Measurements from ENCODE around the gene KIRREL3. TPM values are rescaled to one million over a fixed set of nuclear protein-coding genes. Genes with fewer than 3 reads are reported as not detected.

The KIRREL3 gene
- total and polyA plus RNA-seq, 9 of the 15 experiments (the other 6 are each of a cell fraction or from before 2014, with no cell fraction given) = 0.04 to 0.10 TPM; not detected in 7

- no peaks in the 10 kb centered on the region for H4K20me1 ChIP-seq (replicated peaks; ENCODE audit: control insufficient read depth, insufficient read depth, low read length)
- no peaks in the 10 kb centered on the region for H3K9me3 ChIP-seq (replicated peaks; ENCODE audit: control insufficient read depth, insufficient read depth, low read depth, low read length)
- H3K79me2 ChIP-seq (ENCODE audit: control insufficient read depth, insufficient read depth, low read length) = no peaks in the 10 kb centered on the region
- DNase-seq (ENCODE audit: extremely low read depth in 1 of 4, low spot score in 3 of 4) (no peak), FAIRE-seq (no peak), ATAC-seq (no peak)
- intact Hi-C loops (cut with micrococcal nuclease) (no loop called here), in situ Hi-C loops (cut with MboI) (no loop called here)
- TF ChIP-seq, protein P1, sequence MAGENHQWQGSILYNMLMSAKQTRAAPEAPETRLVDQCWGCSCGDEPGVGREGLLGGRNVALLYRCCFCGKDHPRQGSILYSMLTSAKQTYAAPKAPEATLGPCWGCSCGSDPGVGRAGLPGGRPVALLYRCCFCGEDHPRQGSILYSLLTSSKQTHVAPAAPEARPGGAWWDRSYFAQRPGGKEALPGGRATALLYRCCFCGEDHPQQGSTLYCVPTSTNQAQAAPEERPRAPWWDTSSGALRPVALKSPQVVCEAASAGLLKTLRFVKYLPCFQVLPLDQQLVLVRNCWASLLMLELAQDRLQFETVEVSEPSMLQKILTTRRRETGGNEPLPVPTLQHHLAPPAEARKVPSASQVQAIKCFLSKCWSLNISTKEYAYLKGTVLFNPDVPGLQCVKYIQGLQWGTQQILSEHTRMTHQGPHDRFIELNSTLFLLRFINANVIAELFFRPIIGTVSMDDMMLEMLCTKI (IDR thresholded peaks at IDR 0.05; ENCODE audit: partially characterized antibody) = no peak
- H3K4me3 ChIP-seq = no peak overlapping the region
- WGBS (ENCODE audit: insufficient coverage, low coverage, missing lambda C conversion rate) = 1% methylated on average over 5 of the region's 5 CpGs
- no peaks in the 10 kb centered on the region for H3K27me3 ChIP-seq (ENCODE audit: control insufficient read depth in 2 of 2, insufficient read depth in 2 of 2, low read length in 2 of 2)
- no TSS peak for BruUV-seq (replicated peaks)
- no peak overlapping the region for H3K27ac ChIP-seq (ENCODE audit: extremely low read depth, low read depth, low read length)
- H3K9ac ChIP-seq (ENCODE audit: insufficient read depth in 1 of 2, low read depth in 2 of 2, low read length in 2 of 2) = no peak overlapping the region
- H2AFZ ChIP-seq (ENCODE audit: low read depth, low read length) = no peak overlapping the region
- CTCF ChIA-PET (ENCODE audit: low intra/inter-chr PET ratio) = no interaction called here
- no peak overlapping the region for H3K4me2 ChIP-seq (ENCODE audit: insufficient read depth, low read length)
- H3K9me1 ChIP-seq (ENCODE audit: control insufficient read depth, insufficient read depth, low read length) = no peaks in the 10 kb centered on the region
- POLR2A ChIA-PET = no interaction called here
- no peaks in the 10 kb centered on the region for H3K36me3 ChIP-seq (ENCODE audit: control insufficient read depth, insufficient read depth, low read length)
- no peaks in the 10 kb centered on the region for H3K4me1 ChIP-seq (replicated peaks in 1 of 2; ENCODE audit: control insufficient read depth in 2 of 2, insufficient read depth in 2 of 2, low read length in 2 of 2)
These were observed 331.2 kb downstream of the KIRREL3 start for GRCh38 chr11:126669416-126669815.

DNA sequence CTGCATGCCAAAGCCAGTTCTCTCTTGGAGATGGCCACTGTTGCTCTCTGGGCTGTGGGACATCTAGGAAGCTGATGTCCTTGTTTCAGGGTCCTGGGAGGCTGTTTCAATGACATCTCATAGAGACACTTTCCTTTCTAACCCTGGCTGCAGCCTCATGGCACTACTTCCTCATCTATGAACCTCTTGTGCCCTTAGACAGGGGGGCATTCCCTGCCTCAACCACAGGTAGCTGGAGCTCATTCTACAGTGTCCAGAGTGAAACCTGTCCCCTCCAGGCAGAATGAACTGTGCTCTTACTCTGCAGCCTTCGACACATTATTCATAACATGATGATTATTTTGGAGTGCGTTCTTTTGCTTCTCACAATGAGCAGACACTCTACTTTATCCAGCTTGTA, 335.9 kb downstream of the KIRREL3 start:
- ATAC-seq (no peak), DNase-seq (ENCODE audit: extremely low read depth in 1 of 4, low spot score in 3 of 4) (no peak), FAIRE-seq (no peak)
- Histone ChIP-seq H3K9ac (ENCODE audit: insufficient read depth in 1 of 2, low read depth in 2 of 2, low read length in 2 of 2) (no peak overlapping the region), H3K4me1 (replicated peaks in 1 of 2; ENCODE audit: control insufficient read depth in 2 of 2, insufficient read depth in 2 of 2, low read length in 2 of 2) (no peaks in the 10 kb centered on the region), H3K36me3 (ENCODE audit: control insufficient read depth, insufficient read depth, low read length) (no peaks in the 10 kb centered on the region), H4K20me1 (replicated peaks; ENCODE audit: control insufficient read depth, insufficient read depth, low read length) (no peaks in the 10 kb centered on the region; the same call in 1 of the 2 replicates), H3K9me3 (replicated peaks; ENCODE audit: control insufficient read depth, insufficient read depth, low read depth, low read length) (no peaks in the 10 kb centered on the region), H2AFZ (ENCODE audit: low read depth, low read length) (no peak overlapping the region), H3K9me1 (ENCODE audit: control insufficient read depth, insufficient read depth, low read length) (no peaks in the 10 kb centered on the region), H3K27me3 (ENCODE audit: control insufficient read depth in 2 of 2, insufficient read depth in 2 of 2, low read length in 2 of 2) (no peaks in the 10 kb centered on the region), H3K4me2 (ENCODE audit: insufficient read depth, low read length) (no peak overlapping the region), H3K27ac (ENCODE audit: extremely low read depth, low read depth, low read length) (no peak overlapping the region), H3K79me2 (ENCODE audit: control insufficient read depth, insufficient read depth, low read length) (no peaks in the 10 kb centered on the region), H3K4me3 (no peak overlapping the region)
- WGBS (ENCODE audit: insufficient coverage, low coverage, missing lambda C conversion rate) = 0% methylated on average over 2 of the region's 2 CpGs
- ChIA-PET POLR2A (no interaction called here), CTCF (ENCODE audit: low intra/inter-chr PET ratio) (no interaction called here)
- intact Hi-C loops (cut with micrococcal nuclease) (no loop called here), in situ Hi-C loops (cut with MboI) (no loop called here)
- BruUV-seq (replicated peaks) = no TSS peak
- no peak for TF ChIP-seq E2F8 (IDR thresholded peaks at IDR 0.05; ENCODE audit: low read depth, partially characterized antibody)
- TF ChIP-seq MEIS2 (IDR thresholded peaks at IDR 0.05; ENCODE audit: partially characterized antibody) = no peak
- no peak for TF ChIP-seq NELFE (IDR thresholded peaks at IDR 0.05; ENCODE audit: insufficient read depth, insufficient read length)
- no peak for TF ChIP-seq KLF1 (tag; IDR thresholded peaks at IDR 0.05)
- no peak for TF ChIP-seq DMBX1 (CRISPR knock-in tag; IDR thresholded peaks at IDR 0.05; ENCODE audit: borderline replicate concordance)
- no peak for TF ChIP-seq PTRF (tag; IDR thresholded peaks at IDR 0.05)
- no peak for TF ChIP-seq ZNF766 (CRISPR knock-in tag; conservative IDR thresholded peaks at IDR 0.05)
- TF ChIP-seq POLR3G (IDR thresholded peaks at IDR 0.05; ENCODE audit: extremely low read depth, insufficient read length, insufficient replicate concordance) = no peak
- TF ChIP-seq, protein P2, sequence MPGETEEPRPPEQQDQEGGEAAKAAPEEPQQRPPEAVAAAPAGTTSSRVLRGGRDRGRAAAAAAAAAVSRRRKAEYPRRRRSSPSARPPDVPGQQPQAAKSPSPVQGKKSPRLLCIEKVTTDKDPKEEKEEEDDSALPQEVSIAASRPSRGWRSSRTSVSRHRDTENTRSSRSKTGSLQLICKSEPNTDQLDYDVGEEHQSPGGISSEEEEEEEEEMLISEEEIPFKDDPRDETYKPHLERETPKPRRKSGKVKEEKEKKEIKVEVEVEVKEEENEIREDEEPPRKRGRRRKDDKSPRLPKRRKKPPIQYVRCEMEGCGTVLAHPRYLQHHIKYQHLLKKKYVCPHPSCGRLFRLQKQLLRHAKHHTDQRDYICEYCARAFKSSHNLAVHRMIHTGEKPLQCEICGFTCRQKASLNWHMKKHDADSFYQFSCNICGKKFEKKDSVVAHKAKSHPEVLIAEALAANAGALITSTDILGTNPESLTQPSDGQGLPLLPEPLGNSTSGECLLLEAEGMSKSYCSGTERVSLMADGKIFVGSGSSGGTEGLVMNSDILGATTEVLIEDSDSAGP (CRISPR knock-in tag; IDR thresholded peaks at IDR 0.05) = no peak
- TF ChIP-seq FOS (IDR thresholded peaks at IDR 0.05; ENCODE audit: extremely low read depth, insufficient read length) = no peak

All from K562 (cell line).